Esophagus muscularis mucosa (tissue), 3 donors: ENCODE data around the gene HSPA4.

Experiments
- POLR2A ChIP-seq: fragments of 450-650 bp; IDR thresholded peaks from one replicate; pipeline ENCODE4 v1.6.1; 2017; ENCODE audit warnings: antibody characterized with exemption, moderate library complexity, mild to moderate bottlenecking, low read depth
- POLR2AphosphoS5 ChIP-seq, 2 donors: sonication (generic); formaldehyde crosslinking; IDR thresholded peaks; one replicate each; pipeline ENCODE4 v1.6.1; 2017; ENCODE audit warnings: antibody characterized with exemption in 2 of 2
- TF ChIP-seq, protein P1 (sequence below), 3 experiments: fragments of 200-600 bp in 2 of 3; fragments of 450-650 bp in 1 of 3; sonication (generic) in 2 of 3; IDR thresholded peaks; one replicate each; pipeline ENCODE4 v1.5.1; 2017 to 2019; ENCODE audit warnings: antibody characterized with exemption in 3 of 3, mild to moderate bottlenecking in 2 of 3, moderate library complexity in 1 of 3

DNA sequence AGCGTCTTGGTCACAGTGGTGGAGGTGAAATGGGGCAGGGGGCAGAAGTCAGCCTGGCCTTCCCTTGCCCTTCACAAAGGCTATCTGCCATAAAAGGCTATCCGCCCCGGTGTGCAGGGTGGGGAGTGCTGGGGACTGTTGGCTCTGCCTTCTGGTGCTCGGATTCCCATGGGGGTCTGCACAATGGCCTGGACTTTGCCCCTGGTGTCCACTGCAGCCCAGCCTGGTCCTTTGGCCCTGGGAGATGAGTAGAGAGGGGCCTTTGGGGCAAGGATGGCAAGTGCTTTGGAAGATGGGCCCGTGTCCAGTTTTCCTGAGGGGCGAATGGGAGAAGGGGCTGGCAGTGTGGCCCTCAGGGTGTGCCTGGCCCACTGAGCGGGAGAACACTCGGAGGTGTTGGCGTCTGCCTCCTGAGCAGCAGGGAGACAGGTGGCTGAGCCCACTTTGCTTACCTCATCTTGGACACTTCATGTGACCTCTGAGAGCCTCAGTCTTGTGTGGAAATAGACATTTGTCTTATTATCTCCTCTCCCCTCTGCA, 69.9 kb downstream of the HSPA4 start:
- TF ChIP-seq, protein P1, sequence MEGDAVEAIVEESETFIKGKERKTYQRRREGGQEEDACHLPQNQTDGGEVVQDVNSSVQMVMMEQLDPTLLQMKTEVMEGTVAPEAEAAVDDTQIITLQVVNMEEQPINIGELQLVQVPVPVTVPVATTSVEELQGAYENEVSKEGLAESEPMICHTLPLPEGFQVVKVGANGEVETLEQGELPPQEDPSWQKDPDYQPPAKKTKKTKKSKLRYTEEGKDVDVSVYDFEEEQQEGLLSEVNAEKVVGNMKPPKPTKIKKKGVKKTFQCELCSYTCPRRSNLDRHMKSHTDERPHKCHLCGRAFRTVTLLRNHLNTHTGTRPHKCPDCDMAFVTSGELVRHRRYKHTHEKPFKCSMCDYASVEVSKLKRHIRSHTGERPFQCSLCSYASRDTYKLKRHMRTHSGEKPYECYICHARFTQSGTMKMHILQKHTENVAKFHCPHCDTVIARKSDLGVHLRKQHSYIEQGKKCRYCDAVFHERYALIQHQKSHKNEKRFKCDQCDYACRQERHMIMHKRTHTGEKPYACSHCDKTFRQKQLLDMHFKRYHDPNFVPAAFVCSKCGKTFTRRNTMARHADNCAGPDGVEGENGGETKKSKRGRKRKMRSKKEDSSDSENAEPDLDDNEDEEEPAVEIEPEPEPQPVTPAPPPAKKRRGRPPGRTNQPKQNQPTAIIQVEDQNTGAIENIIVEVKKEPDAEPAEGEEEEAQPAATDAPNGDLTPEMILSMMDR (IDR thresholded peaks at IDR 0.05): no peak
- TF ChIP-seq POLR2A (no peak), POLR2AphosphoS5 (IDR thresholded peaks at IDR 0.05) (no peak)
